ENCODE data around the gene CD6.

The CD6 gene

DNA sequence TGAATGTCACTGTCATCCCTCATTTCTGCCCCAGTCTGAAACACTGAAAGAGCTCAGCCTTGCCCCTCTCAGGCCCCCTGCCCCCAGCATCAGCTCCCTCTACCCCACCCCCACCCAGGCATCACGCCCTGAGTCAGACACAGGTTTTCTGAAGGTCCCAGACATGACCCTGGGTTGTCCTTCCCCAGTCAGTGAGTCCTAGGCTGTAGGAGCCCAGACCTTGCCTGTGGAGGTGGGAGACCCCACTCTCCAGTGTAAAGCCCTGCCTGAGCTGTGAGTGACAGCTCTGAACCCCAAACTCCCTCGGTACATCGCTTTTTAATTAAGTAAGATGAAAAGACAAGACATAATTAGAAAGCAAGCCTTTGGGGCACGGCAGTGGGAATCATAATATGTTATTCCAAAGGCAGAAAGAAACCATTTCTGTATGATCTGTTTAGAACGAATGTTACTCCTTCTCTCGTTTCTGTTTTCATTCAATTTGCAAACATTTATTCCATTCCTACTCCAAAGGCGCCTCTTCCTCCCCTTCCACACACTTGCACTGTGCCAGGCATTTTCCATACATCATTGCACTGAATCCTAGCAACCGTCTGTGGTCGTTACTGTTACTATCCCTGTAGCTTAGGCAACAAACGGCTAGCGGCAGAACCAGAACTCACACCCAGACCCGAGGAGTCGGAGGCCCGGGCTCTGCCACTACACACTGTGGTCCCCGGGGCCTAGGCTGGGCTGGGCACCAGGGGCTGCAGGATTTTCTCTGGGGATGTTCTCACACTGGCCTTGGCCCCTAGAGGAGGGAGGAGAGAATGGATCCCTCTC is 63.4 kb downstream of the CD6 start:
- no peak for DNase-seq

DNA sequence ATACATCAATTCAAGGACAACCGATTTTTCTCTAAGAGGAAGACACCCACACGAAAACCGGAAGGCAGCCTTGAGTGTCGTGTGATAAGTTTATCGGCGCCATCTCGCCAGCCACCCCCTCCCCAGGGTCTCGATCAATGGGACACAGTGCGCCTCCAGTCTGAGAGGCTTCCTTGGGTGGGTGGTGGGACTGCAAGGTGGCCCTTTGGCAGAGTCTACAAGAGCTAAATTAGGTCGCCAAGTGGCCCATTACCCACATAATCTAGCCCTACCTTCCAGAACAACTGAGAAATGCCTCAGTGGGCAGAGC is 64.0 kb downstream of the CD6 start:
- no peak for DNase-seq

DNA sequence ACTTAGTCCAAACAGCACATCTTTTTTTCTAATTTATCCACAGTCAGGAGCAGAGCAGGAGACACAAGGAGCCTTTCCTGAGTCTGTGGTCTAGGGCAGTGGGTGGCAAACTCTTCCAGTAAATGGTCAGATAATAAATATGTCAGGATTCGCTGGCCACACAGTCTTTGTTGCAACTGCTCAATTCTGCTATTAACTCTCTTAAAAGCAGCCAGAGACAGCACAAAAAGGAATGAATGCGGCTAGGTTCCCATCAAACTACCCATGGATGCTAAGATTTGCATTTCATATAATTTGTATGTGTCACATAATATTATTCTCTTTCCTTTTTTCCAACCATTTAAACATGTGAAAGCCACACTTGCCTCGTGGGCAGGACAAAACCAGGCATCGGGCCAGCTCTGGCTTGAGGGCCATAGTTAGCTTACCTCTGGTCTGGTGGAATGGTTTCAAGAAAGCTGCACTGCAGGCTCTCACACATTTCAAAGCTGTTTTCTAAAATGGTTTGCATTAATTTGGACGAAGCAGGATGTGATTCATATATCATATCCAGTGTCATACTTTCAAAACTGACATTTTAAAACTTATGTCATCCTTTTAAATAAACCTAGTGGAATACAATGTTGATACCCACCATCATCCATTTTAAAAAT is 66.1 kb downstream of the CD6 start:
- no peak for DNase-seq

DNA sequence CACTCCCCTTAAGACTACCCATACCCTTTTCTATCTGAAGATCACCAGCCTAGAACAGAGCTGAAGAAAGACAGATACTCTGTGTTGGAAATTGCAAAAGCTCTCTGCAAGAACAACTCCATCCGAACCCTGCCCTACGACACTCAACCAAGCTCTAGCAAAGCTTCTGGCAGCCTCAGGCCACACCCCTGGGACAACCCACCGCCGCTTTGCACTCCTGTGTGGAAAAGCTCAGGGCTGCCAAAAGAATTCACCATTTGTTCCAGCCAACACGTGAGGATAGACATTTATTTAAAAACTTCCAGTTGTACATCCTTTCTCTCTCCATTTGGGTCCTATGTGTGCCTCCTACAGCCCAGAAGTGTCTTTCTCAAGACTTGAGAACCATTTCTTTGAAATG is 68.4 kb downstream of the CD6 start:
- DNase-seq = no peak

DNA sequence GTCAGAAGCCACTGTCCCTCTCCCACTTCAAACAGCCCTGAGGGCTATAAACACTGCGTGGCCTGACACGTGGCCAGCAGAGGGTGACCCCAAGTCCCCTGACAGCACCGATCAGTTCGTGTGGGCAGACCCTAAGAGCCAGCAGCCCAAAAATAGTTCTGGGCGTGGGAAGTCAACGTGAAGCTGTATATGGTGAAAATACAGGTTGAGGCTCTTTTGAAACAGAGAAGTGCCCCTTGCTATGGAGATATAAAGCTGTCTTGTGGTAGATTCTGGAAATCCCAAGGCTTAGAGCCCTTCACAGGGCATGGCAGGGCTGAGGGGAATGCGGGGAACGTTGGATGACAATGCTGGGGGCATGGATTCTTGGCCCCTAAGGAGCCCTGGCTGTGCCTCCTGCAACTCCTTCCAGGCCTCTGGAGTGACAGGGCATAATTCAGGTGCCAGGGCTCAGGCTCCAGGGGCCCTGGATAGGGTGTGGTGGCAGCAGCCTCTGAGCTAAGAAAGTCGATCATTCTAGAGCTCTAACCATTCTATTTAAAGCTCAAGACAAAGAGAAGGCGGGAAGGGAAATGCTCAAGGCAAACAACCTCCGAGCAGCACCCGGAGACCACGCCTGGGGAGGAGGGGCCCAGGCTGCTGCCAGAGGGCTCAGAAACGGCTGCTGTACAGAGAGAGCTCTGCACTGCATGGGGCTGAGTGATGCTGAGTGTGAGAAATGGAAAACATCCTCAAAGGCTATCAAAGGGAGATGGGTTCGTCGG is 70.5 kb downstream of the CD6 start:
- DNase-seq = peak; percentile 79 to 80

DNA sequence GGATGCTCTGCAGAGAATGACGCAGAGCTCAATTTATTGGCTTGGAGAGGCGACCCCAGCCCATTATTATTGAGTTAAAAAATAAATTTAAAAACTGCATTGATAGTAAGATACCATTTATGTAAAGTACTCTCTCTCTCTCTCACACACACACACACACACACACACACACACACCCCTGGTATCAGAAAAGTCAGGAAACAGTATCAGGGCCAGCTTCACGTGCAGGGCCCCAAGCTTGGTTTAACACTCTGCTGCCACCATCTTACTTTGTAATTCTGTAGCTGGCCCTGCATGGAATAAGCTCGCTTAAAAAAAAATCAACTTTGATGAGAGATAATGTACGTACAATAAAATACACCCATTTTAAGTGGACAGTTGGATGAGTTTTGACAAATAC is 71.1 kb downstream of the CD6 start:
- no peak for DNase-seq

DNA sequence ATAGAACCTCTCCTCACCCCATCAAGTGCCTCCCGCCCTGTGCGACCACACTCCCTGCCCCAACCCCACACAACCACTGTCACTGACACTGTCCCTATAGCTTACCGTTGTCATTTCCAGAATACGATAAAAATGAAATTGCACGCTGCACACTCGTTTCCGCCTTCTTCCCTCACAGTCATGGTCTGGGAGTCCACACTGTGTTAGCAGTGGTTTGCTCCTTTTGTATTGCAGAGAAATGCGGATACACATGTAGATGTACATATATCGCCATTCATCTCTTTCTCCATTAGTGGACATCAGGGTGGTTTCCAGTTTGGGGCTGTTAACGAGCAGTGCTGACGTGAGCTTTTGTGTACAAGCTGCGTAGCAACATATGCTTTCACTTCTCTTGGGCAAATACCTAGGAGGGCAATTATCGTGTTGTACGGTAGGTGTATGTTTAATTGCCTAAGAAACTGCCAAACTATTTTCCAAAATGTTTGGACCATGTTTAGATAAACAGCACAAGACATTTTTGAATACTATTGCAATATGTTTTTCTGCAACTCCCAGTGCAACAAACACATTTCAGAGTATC is 71.6 kb downstream of the CD6 start:
- DNase-seq = no peak

DNA sequence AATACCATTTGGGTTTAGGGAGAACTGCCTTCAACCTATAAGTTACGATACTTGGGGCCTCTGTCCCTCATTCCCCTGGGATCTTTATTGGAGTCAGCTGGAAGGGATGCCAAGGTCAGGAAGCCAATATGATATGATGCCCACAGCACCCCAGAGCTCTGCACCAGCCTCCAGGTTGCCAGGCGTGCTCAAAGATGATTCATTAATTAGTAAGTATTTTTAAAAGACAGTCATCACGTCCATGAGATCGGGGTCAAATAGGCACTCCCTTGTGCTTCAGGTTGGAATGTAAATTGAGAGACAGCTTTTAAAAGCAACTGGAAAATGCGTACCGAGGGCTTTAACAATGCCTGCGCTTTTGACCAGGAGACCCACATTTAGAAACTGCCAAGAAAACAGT is 73.8 kb downstream of the CD6 start:
- no peak for DNase-seq

DNA sequence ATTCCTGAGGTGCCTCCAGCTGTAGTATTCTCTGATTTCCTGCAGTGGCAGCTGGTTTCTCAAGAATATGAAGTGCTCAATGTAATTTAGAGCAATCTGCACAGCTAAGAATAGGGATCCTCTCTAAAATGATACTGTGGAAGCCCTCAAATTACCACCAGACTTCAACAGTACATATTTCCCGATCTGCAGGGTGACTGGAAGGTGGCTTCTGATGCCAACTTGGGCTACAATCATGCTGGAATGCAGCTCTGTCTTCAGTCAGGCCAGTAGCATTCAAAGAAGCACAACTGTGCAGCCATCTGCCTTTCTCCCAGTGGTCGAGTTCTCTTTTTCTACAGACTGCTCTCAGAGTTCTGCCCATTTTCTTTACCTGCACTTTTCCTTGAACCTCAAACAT is 75.4 kb downstream of the CD6 start:
- no peak for DNase-seq

DNA sequence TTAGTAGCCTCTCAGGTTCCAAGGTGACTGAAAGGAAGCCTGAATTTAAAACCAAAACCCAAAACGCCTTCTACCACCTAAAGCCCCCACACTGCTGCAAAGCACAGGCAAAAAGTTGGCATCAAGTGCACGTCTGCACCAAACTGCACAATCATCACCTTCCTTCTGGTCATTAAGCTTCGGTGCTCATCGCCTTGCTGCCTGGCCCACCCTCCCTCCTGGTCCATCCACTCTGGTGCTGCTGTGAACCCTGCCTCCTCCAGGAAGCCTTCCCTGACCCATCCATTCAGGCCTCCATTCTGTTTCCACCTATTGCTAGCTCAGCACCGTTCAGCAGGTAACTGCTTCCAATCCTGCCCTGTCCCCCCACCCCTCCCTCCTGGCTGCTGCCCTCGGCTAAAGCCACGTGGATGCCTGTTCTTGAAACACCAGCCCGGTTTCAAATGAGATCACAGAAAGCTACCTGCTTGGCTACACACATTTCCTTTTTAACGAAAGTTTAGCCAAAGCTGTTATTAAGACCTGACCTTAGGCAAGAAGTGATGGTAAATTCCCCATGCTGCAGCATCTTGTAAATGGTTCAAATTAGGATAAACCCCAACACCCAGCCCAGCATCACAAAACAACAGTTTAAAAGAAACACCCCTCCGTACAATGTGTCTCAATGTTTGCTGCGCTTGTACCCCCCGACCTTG is 77.0 kb downstream of the CD6 start:
- DNase-seq = no peak

DNA sequence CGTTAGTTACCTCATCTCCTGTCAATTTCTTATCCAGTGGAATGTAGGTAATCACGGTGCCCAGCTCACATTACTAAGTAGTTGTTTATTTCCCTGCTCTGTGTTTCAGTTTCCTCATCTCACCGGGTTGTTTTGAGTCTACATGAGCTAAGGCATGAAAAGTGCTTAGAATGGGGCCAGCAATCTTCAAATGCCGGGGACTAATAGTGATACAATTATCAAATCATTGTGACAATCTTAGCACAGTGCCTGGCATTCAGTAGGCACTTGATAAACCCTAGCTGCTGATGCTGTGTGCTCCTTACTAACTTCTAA is 77.5 kb downstream of the CD6 start:
- DNase-seq = no peak

DNA sequence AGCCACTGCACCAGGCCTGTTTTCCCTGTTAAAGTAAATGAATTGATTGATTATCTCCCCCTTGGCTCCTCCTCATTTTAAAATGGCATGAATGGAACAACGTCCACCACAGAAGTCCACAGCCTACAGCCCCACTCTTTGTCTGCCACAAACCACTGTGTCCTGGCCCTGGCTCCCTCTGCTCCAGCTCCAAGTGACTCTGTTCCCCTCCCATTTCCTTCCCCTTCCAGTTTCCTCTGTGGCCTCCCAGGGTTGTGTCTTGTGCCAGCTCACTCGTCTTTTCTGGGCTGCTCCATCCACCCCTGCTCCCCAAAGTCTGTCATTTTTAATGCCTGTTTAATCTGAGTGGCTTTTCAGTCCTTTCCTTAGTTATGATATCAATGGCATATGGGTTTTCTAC is 78.4 kb downstream of the CD6 start:
- no peak for DNase-seq

DNA sequence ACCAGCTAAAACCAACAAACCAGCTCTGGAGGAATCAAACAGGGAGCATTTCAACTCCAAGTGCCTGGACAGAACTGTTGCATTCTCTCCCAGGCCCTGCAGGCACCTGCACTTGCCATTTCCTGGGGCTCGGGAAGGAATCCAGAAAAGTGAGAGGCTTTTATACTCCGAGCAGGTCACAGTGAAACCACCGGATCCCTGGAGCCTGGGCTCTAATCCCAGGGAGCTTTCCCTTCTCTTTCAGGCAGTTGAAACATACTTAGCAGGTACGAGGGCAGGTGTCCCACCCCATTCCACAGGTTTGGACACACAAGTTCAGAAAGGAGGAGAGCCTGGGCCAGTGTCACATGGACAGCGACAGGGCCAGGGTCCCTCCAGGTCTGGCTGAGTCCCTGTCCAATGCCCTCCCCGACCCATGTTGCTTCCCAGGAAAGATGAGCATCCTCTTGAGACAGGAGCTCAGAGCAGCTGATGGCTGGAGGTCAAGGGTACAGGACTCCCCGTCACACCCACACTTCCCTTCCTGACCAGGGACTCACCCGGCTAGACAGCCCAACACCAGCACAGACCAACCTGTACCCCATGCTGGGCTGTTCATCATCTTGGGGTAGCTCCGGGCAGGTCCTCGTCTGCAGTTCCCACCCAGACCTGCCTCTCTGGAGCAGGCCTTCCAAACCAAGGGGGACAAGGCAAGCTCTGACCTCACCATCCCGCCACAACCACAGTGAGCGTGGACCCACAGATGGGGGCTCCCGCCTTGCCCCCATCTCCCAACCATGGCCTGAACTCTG is 80.9 kb downstream of the CD6 start:
- no peak for DNase-seq

DNA sequence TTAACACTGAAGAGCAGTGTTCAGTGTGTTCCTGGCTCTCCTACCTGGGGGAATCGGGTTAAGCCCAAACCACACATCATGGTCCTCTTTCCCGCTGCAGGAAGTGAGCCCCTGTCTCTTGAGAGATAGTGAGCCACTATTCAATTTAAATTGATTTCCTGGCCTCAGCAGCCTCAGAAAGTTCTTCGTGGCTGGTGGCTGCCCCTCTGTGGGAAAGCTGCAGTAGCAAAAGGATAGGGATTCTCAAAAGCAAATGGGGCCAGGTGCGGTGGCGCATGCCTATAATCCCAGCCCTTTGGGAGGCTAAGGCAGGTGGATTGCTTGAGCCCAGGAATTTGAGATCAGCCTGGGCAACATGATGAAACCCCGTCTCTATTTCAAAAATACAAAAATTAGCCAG is 81.7 kb downstream of the CD6 start:
- no peak for DNase-seq

DNA sequence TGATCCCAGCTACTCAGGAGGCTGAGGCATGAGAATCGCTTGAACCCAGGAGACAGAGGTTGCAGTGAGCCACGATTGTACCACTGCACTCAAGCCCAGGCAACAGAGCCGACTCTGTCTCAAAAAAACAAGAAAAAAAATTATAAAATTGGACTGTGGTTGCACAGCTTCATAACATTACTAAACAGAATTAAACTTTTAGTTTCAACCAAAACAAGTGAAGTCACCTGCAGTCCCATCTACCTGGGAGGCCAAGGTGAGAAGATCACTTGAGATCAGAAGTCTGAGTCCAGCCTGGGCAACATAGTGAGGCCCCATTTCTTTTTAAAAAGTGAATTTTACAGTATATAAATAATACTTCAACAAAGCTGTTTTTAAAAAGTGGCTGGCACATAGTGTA is 83.0 kb downstream of the CD6 start:
- DNase-seq = no peak

DNA sequence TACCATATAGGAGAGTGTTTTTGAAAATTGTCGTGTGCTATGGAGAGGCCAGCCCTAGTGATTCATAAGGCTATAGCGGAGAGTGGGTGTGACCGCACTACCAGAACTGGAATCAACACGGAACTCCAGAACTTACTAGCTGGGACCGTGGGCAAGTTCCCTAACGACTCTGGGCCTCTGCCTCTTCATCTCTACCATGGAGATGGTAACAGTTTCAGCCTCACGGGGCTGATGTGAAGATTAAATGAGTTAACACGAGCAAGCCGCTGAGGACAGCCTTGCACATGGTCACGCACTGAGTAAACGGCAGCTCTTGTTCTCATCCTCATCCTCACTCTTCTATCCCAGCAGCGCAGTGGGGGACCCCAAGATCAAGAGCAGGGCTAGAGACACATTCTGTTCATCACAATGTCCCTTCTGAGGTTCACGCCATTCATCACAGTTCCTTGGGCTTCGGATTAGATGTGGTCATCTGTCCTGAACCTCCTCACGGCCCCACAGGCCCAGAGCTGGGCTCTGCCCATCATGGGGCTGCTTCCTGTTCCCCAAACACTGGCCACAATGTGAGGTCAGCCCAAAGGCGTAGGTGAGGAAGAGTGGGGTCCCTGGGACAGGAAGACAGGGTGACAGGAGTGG is 83.6 kb downstream of the CD6 start:
- peak; percentile 57 to 67 for DNase-seq

DNA sequence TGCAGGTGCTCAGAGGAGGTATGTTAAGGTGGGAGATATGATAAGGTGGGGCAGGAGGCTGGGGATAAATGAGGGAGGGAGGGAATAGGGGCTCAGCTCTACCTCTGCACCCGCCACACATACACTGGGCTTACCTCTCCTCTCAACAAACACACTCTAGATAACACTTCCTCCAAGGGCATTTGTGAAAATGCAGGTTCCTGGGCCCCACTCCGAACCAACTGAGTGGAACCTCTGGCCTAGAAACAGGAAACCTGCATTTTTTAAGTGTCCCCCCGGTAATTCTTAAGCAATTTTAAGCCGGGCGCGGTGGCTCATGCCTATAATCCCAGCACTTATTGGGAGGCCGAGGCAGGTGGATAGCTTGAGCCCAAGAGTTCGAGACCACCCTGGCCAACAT is 84.3 kb downstream of the CD6 start:
- DNase-seq = no peak

DNA sequence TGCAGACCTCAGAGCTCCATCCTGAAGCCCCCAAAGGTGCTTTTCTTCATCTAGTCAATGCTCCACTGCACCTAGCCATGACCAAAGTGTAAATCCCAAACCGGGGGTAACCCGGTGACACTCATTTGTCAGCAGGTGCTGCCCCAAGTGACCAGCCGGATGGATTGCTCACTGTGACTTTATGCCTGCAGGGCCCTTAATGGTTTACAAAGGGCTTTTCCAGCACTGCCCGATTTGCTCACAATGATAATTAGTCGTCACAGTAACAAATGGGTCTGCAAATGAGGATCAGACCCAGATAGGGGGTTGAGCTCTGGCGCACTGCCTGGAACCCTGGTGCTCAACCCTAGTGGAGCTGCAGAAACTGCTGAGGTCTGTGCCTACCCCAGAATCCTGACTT is 85.1 kb downstream of the CD6 start:
- DNase-seq = no peak

DNA sequence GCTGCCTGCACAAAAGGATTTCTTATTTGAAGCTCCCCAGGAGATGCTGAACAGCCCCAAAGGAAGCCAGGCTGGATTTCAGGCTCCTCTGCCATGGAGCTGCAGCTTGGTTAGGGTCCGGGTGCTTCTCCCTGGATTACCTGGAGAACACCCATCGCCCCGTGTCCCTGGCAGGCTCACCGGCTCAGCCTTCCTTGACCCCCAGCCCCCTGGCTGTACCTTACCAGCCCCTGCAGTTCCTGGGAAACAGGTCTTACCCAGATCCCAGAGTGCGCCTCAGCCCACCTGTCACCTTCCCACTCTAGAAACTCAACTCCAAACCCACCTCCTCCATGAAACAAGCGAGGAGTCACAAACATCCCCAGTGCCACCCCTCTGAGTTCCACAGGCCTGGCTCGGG is 85.5 kb downstream of the CD6 start:
- DNase-seq = no peak

DNA sequence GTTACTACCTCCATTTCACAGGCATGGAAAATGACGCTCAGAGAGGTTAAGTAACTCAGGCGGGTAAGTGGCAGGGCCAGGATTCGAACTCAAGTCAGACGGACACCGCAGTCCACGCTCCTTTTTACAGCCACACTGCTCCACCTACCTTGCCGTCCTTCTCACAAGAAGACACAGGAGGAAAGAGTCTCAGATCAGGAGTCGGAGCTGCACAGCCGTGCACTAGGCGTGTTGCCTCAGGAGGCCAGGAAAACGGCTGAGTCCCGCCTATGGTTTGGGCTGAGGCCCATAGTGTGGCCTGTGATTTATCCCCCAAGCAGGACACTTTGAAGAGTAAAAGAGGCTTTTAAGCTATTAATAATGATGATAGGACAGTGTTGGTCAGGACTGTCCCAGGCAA is 86.1 kb downstream of the CD6 start:
- no peak for DNase-seq

DNA sequence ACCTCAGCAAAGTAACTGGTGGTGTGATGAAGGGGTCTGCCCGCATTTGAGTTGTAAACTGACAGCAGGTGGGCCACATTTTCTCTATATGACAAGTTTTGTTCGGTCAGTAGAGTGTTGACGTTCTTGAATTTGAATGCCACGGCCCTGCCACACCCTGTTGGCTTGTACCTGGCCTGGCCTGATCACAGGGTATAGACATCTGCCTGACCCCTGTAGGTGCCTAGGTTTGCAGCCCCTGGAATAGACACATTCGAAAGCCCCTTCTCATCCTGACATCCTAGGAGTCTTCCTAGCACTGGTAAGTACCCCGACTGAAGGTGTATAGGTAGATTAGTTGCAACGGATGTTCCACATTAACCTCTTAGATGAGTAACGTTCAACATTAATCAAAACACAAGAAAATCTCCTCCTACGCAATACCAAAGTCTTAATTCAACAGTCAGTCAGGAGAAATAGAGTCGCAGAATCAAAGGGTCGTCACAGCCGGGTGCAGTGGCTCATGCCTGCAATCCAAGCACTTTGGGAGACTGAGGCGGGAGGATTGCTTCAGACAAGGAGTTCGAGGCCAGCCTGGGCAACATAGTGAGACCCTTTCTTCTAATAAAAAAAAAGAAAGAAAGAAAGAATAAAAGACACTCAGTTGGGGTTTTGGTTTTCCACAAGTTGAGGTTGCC is 87.2 kb downstream of the CD6 start:
- DNase-seq = no peak
